ENCODE measurements around the gene C19orf33. TPM values are rescaled to one million over a fixed set of nuclear protein-coding genes. Genes with fewer than 3 reads are reported as not detected.

C19orf33 gene
- total RNA-seq, 1 experiment from 2014 or later: 16.1 TPM

- TF ChIP-seq STAT6 (CRISPR knock-in tag; conservative IDR thresholded peaks at IDR 0.05; ENCODE audit: low read depth) (peak; percentile 95; the same call in 1 of the 2 replicates), ARID4B (CRISPR knock-in tag; IDR thresholded peaks at IDR 0.05; ENCODE audit: borderline replicate concordance) (peak; percentile 66; the same call in 1 of the 2 replicates), KAT7 (CRISPR knock-in tag; IDR thresholded peaks at IDR 0.05; ENCODE audit: borderline replicate concordance) (0 out of 2 replicates have a peak, but pooled peaks have one; percentile 16), ETV6 (CRISPR knock-in tag; IDR thresholded peaks at IDR 0.05) (peak; percentile 87), ZNF512 (CRISPR knock-in tag; IDR thresholded peaks at IDR 0.05; ENCODE audit: borderline replicate concordance) (no peak), E2F5 (CRISPR knock-in tag; IDR thresholded peaks at IDR 0.05) (peak; percentile 82), ZNF281 (CRISPR knock-in tag; IDR thresholded peaks at IDR 0.05) (peak; percentile 14; the same call in 1 of the 2 replicates), USF2 (CRISPR knock-in tag; IDR thresholded peaks at IDR 0.05) (0 out of 2 replicates have a peak, but pooled peaks have one; percentile 60), ZNF416 (CRISPR knock-in tag; IDR thresholded peaks at IDR 0.05) (peak; percentile 78; the same call in 1 of the 2 replicates), ZBTB43 (CRISPR knock-in tag; IDR thresholded peaks at IDR 0.05) (peak; percentile 60; the same call in 1 of the 2 replicates), ZBTB21 (CRISPR knock-in tag; IDR thresholded peaks at IDR 0.05; ENCODE audit: borderline replicate concordance) (0 out of 2 replicates have a peak, but pooled peaks have one; percentile 45), SP1 (CRISPR knock-in tag; conservative IDR thresholded peaks at IDR 0.05) (peak; percentile 89), ZNF232 (CRISPR knock-in tag; IDR thresholded peaks at IDR 0.05) (peak; percentile 94), MXD4 (CRISPR knock-in tag; IDR thresholded peaks at IDR 0.05; ENCODE audit: borderline replicate concordance) (no peak), TEAD1 (CRISPR knock-in tag; IDR thresholded peaks at IDR 0.05) (peak; percentile 63; the same call in 1 of the 2 replicates), NFE2L1 (CRISPR knock-in tag; IDR thresholded peaks at IDR 0.05) (0 out of 2 replicates have a peak, but pooled peaks have one; percentile 45), CTCF (IDR thresholded peaks at IDR 0.05) (no peak), SMAD3 (CRISPR knock-in tag; IDR thresholded peaks at IDR 0.05; ENCODE audit: borderline replicate concordance) (peak; percentile 91), ZNF317 (CRISPR knock-in tag; IDR thresholded peaks at IDR 0.05; ENCODE audit: borderline replicate concordance, low read depth) (0 out of 2 replicates have a peak, but pooled peaks have one; percentile 16), CBFB (CRISPR knock-in tag; IDR thresholded peaks at IDR 0.05; ENCODE audit: low read depth) (peak; percentile 72)
Observed at GRCh38 chr19:38264486-38265212, 39.4 kb upstream of the C19orf33 start, which contains the start of gene SPINT2 (continued).
